NCI-H510A (cell line): ENCODE results near the gene PLA2G4E.

ENCODE experiments used
- DNase-seq: peaks from one replicate; lab custom pipeline; 2025; lab: John Stamatoyannopoulos, UW

The PLA2G4E gene, protein sequence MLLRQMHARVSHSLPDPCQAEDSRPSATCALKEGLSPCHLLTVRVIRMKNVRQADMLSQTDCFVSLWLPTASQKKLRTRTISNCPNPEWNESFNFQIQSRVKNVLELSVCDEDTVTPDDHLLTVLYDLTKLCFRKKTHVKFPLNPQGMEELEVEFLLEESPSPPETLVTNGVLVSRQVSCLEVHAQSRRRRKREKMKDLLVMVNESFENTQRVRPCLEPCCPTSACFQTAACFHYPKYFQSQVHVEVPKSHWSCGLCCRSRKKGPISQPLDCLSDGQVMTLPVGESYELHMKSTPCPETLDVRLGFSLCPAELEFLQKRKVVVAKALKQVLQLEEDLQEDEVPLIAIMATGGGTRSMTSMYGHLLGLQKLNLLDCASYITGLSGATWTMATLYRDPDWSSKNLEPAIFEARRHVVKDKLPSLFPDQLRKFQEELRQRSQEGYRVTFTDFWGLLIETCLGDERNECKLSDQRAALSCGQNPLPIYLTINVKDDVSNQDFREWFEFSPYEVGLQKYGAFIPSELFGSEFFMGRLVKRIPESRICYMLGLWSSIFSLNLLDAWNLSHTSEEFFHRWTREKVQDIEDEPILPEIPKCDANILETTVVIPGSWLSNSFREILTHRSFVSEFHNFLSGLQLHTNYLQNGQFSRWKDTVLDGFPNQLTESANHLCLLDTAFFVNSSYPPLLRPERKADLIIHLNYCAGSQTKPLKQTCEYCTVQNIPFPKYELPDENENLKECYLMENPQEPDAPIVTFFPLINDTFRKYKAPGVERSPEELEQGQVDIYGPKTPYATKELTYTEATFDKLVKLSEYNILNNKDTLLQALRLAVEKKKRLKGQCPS

GRCh38 chr15:42020713-42021273 lies at the start of gene PLA2G4E:
TSS of gene PLA2G4E (minus strand) at chr15:42021042. CDS start at chr15:42021030, 12 bp downstream.
- DNase-seq: no peak

GRCh38 chr15:42070279-42070975 lies 49.6 kb upstream of the PLA2G4E start:
- no peak for DNase-seq

DNA sequence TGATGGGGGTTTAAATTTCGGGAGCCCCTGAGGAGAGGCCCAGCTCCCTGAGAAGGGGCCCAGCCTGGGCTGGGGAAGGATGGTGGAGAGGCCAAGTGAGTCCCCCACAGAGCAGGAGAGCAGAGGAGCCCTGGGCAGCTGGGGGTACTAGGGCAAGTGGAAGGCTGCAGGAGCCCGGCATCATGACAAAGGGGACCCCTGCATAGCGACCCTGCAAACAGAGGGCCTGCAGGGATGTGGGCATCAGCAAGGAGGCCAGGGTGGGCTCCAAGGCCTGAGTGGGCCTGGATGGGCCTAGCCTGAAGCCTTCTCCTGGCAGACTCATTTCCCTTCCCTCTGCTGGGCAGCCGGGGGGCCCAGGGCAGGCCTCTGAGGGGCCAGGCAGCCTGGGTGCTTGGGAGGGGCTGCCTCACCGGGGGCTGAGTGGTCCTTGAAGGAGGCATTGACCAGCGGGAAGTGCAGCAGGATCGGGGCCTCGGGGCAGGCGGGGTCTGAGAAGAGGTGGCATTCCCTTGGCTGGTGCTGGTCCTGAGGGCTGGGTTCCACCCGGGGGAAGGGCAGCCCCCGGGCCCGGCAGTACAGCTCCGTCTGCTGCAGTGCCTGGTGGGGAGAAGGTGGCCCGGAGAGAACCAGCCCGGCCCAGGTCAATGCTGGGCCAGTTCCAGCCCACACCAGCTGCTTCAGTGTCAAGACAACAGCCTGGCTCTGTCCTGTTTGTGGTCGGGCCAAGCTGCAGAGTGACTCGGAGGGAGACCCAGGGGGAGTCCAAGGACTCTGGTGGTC lies 48.8 kb upstream of the PLA2G4E start:
- DNase-seq: no peak

- no peak for DNase-seq
Measured at GRCh38 chr15:42069025-42069424, 48.2 kb upstream of the PLA2G4E start.

DNA sequence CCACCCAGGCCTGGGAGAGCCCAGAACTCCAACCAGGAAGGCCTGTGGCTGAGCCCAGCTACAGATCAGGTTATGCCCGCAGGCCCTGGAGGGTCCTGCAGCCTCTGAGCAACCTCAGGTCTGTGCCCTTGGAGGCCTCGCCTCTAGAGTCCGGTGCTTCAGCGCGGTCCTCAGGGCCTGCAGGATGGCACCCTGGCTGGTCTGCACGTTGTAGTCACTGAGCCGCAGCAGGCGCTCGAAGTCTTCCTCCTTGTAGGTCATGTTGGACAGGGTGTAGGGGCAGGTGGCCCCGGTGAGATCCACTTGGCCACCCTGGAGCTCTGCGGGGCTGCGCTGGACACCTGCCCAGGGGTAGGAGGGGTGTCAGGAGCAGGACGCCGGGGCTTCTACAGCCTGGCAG lies 47.8 kb upstream of the PLA2G4E start:
- no peak for DNase-seq

GRCh38 chr15:42066764-42067415 lies 46.0 kb upstream of the PLA2G4E start:
- DNase-seq: no peak

GRCh38 chr15:42065468-42065867 lies 44.6 kb upstream of the PLA2G4E start:
- no peak for DNase-seq

- DNase-seq: no peak
Measured at GRCh38 chr15:42065033-42065432, 44.2 kb upstream of the PLA2G4E start.

DNA sequence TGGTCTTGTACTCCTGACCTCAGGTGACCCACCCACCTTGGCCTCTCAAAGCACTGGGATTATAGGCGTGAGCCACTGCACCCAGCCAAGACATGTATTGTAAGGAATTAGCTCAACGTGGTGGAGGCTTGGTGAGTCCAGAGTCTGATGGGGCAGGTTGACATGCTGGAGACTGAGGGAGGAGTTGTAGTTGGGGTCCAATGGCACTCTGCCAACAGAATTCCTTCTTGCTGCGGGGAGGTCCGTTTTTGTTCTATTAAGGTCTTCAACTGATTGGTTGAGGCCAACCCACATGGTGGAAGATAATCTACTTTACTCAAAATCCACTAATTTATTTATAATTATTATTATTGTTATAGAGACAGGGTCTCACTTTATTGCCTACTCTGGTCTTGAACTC lies 43.4 kb upstream of the PLA2G4E start:
- no peak for DNase-seq

DNA sequence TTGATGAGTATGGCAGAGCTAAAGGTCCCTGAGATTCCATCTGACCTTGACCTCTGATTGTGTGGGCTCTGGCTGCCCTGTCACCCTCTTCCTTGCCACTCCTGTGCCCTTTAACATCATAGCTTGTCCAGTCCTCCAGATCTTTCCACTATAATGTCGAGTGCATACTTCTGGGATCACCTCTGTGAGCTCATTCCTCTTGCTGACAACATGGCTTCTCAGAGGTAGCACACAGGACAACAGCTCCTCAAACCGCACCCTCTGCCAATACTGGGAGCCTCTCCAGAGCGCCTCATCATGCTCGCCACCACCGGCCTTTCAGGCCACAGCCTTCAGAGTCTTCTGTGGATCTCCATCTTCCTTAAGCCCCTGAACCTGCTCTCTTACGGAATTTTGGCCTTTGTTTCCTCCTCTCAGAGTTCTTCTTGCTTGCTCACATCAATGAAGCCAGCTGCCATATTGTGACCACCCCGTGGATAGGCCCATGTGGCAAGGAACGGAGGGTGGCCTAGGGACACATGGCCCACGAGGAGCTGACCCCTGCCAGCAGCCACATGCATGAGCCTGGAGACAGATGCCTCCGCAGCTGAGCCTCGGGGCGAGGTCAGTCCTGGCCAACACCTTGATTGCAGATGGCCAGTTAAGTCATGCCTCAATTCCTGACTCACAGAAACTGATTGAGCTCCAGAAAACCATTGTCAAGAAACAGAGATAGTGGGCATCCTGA lies 42.4 kb upstream of the PLA2G4E start:
- no peak for DNase-seq

DNA sequence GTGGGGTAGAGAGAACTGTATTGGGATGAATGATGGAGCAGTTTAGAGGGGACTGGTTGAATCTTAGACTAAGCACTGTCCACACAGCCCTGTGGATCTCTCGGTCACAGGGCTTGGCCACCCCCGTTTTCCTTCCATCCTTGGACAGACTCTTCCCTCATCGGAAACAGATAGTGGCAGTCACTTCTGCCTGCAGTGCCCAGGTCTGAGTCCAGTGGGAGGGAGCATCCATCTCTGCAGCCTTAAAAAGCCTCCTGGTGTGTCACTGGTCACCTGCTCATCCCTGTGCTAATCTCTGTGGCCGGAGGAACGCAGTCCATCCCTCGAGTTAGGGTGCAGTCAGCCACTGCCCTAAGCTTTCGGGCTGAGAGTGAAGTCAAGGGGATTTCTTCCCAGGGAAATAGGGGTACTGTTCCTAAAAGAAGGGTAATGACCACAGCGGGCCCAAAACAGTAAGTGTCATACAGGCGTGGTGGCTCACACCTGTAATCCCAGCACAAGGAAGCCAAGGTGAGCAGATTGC lies 41.5 kb upstream of the PLA2G4E start:
- no peak for DNase-seq

GRCh38 chr15:42060797-42061196 lies 40.0 kb upstream of the PLA2G4E start:
- DNase-seq: no peak

- DNase-seq: no peak
Measured at GRCh38 chr15:42060477-42060763, 39.6 kb upstream of the PLA2G4E start.

- no peak for DNase-seq
Measured at GRCh38 chr15:42059661-42060476, 39.0 kb upstream of the PLA2G4E start.

- no peak for DNase-seq
Measured at GRCh38 chr15:42058791-42059190, 37.9 kb upstream of the PLA2G4E start.

DNA sequence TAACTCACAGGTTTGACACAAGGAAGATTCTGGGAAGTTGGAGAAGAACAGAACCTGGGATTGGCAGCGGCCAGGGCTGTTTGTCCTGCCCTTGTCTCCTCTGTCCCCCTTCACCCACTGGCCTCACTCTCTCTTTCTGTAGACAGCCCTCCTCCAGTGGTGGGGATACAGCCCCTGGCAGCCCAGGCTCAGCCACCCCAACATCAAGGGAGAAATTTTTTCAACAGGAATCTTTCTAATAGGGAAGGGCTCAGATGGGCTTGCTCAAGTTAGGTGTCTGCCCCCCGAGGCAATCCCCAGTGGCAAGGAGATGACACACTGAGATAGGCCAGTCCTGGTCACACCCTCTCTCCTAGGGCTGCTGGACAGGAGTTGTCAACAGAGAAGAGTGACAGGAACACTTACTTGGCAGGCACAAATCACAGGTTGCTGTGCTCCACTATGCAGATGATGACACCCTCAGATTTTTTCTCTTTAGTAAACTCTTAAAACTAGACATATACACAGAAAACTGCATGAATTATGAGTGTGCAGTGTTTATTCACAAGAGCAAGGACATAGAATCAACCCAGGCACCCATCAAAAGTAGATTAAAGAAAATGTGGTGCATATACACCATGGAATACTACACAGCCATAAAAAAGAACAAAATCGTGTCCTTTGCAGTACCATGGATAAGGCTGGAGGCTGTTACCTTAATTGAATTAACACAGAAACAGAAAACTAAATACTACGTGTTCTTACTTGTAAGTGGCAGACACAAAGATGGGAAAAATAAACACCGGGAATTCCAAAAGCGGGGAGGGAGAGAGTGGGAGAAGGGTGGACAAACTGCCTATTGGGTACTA lies 37.2 kb upstream of the PLA2G4E start:
- DNase-seq: no peak

DNA sequence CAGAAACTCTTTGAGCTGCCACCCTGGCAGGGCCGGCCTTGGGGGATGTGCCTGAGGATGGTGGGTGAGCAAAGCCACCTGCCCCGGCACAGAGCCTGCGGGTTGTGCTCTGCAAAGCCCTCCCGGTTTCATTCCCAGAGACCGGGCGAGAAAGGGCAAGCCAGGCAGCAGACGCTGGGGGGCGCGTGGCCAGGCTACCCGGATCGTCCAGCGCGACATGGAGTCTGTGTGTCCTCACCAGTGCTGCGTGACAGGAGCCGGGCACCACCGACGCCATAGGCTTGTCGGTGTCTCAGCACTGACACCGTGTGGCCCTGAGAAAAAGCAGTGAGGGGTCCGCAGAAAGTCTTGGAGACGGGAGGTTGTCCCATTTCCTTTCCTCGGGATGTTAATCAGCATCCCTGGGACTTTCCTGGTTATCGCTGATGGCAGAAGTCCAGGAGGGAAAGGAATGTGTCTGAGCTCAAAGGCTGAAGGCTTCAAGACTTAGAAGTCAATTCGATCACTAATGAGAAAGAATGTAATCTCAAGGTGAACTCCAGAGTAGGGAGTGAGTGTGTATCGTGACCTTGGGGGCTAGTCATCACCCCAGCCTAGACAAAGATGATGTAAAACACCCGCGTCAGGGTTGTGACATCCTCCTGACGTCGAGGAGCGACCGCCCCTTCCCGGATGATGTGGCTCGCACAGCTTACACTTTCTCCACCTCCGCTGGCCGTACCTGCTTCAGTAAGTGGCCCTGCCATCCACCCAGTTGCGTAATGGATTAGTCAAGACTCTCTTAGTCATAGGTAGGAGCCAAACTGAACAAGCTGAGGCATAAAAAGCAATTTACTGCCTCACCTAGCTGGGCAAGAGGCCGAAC lies 36.3 kb upstream of the PLA2G4E start:
- peak; percentile 76 for DNase-seq
